HG03066 (cell line): ENCODE results near the gene ACOT2.
"Not testable (repeated sequence)": the region's sequence is repeated elsewhere in the genome, so short reads cannot be mapped to it uniquely, and the experiment has no call there.

Source experiments
- ATAC-seq: cut with Tn5 transposase; IDR thresholded peaks from one replicate; pipeline ENCODE4 v1.9.1; 2021; ENCODE audit warnings: low read depth; ENCODE audit not compliant: unreplicated experiment

The ACOT2 gene, protein sequence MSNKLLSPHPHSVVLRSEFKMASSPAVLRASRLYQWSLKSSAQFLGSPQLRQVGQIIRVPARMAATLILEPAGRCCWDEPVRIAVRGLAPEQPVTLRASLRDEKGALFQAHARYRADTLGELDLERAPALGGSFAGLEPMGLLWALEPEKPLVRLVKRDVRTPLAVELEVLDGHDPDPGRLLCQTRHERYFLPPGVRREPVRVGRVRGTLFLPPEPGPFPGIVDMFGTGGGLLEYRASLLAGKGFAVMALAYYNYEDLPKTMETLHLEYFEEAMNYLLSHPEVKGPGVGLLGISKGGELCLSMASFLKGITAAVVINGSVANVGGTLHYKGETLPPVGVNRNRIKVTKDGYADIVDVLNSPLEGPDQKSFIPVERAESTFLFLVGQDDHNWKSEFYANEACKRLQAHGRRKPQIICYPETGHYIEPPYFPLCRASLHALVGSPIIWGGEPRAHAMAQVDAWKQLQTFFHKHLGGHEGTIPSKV

DNA sequence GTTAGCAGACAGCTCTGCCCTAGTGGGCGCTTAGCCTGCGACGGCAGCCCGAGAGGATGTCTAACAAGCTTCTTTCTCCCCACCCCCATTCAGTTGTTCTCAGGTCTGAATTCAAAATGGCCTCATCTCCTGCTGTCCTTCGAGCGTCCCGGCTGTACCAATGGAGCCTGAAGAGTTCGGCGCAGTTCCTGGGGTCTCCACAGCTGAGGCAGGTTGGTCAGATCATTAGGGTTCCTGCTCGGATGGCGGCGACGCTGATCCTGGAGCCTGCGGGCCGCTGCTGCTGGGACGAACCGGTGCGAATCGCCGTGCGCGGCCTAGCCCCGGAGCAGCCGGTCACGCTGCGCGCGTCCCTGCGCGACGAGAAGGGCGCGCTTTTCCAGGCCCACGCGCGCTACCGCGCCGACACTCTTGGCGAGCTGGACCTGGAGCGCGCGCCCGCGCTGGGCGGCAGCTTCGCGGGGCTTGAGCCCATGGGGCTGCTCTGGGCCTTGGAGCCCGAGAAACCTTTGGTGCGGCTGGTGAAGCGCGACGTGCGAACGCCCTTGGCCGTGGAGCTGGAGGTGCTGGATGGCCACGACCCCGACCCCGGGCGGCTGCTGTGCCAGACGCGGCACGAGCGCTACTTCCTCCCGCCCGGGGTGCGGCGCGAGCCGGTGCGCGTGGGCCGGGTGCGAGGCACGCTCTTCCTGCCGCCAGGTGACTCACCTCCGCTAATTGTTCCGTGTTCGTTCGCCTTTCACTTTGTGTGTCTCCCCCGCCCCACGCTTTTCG is at the start of gene ACOT2:
Gene ACOT2 (plus strand): TSS at position 29 of the 774 bp plus-strand sequence. CDS start 28 bp downstream, at position 57.
- ATAC-seq: peak; percentile 61

DNA sequence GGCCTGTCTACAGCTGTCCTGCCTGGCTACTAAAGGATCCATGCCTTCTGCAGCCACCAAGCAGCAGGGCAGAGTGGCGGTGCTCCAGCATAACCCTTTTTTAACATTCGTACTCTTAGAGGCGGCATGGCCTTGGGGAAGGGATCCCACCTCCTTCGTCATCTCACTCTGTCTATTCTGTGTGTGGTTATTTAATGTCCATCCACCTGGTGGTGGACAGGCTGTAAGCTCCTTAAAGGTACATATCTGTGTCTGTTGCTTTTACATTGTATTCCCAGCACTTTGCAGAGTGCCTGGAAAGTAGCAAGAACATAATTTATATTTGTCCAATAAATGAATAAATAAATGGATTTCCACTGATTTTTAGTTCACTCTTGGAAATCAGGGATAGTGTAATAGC is 47.8 kb upstream of the ACOT2 start:
- ATAC-seq: no peak

DNA sequence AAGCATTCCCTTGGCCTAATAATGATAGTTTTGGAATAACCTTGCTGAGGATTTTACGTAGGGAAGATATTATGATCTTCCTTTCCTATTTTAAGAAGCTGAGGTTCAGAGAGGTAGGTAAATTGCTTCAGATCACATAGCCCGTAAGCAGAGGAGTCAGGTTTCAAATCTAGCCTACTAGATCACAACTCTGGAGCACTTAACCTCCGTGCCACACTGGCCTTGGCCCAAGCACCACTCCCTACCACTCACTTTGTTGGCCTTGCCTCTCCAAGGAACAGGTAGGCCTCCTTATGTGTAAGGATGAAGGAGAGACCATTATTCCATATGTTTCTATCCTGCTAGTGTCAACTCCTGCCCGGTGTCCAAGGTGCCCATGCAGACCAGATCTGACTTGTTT is 44.5 kb upstream of the ACOT2 start:
- no peak for ATAC-seq

DNA sequence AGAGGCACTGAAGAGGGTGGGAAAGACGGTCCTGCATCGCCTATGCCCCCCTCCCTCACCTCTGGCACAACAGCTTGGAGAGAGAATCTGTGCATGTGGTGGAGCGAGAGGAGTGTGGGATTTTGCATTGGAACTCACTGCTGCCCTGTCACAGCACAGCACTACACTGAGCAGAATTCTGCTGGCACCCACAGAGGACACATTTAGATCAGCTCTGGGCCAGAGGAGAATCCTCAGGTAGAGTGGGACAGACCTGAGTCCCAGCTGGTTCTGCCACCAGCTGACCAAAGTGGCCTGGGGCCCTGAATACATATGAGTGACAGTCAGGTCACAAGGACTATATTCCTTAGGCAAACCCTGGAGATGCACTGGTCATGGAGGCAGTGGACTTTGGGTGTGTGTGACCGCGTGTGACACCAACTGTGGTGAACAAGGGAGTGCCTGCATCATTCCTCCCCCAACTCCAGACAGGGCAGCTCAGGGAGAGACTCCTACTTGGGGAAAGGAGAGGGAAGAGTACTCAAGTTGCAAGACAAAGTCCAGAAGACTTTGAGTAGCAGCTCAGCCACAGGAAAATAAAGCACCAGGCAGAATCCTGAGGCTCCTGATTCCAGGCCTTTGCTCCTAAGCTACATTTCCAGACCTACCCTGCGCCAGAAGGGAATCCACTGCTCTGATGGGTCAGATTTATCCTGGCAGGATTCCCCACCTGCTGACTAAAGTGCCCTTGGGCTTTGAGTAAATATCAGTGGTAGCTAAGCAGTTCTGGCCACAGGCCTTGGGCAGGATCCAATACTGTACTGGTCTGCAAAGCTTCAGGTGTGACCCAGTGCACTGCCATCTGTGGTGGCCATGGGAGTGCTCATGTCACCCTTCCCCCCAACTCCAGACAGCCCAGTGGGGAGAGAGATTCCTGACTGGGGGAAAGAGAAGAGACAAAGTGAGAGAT is 42.7 kb upstream of the ACOT2 start:
- ATAC-seq: no peak

DNA sequence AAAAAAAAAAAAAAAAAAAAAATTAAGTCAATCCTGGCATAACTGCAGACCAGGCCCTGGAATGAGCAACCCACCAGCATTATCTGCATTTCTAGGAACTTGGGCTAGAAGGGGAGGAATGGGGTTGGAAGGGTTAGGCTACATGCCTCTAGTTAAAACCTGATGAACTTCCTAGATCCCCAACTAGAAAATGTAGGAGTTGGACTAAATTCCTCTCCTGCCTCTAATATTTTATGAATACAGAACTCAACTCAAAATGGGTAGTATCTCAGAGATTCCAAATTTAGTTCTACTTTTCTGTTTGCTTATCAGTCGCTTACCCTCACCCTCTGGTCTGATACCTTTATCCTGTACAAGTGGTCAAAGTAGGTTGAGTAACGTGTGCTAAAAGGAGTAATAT is 39.7 kb upstream of the ACOT2 start:
- not testable (repeated sequence) for ATAC-seq

DNA sequence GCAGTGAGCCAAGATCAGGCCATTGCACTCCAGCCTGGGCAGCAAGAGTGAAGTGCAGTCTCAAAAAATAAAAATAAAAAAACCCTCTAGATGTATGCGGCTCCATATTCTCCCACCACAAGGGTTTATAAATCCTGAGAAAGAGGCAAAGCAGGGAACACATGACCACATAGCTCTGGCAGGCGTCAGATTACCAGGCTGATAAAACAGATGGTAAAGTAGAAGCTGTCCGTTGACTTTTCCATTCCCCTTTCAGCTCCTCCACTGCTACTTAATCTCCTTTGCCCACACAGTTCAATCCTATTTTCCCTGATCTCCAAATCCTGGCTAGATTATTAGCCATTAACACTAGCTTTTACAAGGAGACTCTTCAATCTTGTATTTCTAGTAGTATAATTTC is 37.0 kb upstream of the ACOT2 start:
- not testable (repeated sequence) for ATAC-seq

DNA sequence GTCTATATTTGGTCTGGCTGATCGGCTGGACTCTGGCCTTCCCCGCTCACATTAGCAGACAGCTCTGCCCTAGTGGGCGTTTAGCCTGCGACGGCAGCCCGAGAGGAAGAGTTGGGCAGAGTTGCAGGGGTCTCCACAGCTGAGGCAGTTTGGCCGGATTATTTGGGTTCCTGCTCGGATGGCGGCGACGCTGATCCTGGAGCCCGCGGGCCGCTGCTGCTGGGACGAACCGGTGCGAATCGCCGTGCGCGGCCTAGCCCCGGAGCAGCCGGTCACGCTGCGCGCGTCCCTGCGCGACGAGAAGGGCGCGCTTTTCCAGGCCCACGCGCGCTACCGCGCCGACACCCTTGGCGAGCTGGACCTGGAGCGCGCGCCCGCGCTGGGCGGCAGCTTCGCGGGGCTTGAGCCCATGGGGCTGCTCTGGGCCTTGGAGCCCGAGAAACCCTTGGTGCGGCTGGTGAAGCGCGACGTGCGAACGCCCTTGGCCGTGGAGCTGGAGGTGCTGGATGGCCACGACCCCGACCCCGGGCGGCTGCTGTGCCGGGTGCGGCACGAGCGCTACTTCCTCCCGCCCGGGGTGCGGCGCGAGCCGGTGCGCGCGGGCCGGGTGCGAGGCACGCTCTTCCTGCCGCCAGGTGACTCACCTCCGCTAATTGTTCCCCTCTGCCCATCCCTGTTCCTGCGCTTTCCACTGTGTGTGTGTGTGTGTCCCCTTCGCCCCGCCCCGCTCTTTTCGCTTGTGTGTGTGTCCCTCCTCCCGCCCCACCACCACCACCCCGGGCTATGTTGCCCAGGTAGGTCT is 31.6 kb upstream of the ACOT2 start:
- ATAC-seq: not testable (repeated sequence)

DNA sequence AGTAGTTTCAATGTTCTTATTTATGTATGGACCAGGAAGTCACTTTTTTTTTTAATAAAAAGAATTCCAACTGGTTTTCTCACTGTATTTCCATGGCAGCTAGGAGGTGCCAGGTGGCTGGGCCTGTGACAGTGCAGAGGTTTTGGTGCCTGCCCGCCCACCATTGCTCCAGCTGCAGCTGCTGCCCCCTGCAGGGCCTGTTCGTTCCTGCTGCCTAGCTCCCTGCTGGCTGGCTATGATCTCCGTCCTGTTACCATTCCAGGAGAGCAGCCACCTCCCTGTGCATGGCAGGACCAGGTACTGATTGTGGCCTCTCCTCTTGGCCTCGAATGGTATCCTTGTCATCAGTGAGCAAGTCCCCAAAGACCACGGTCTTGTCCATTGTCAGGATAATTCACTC is 30.0 kb upstream of the ACOT2 start:
- not testable (repeated sequence) for ATAC-seq

DNA sequence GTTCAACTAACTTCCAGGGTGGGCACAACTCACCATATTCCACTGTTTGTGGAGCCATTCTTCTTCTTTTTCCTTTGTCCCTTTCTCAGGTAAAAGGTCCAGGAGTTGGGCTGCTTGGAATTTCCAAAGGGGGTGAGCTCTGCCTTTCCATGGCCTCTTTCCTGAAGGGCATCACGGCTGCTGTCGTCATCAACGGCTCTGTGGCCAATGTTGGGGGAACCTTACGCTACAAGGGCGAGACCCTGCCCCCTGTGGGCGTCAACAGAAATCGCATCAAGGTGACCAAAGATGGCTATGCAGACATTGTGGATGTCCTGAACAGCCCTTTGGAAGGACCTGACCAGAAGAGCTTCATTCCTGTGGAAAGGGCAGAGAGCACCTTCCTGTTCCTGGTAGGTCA is 26.1 kb upstream of the ACOT2 start:
- ATAC-seq: not testable (repeated sequence)

DNA sequence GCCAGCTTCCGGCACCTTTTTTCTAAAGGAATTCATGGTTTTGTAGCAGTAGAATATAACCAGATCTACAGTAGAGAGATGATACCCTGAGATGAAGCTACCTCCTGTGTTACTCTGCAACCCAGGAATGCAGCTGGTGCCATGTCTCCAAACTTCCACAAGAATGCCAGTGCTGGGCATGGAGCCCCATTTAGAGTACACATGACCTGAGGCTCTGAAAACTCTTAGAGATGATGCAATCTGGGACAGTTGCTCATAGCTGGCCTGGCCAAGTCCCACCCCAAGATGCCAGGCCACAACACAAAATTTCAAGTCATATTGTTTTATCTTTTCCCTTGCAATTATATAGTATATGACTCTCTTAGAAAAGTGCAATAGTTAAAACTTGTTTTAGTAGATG is 23.7 kb upstream of the ACOT2 start:
- ATAC-seq: not testable (repeated sequence)

DNA sequence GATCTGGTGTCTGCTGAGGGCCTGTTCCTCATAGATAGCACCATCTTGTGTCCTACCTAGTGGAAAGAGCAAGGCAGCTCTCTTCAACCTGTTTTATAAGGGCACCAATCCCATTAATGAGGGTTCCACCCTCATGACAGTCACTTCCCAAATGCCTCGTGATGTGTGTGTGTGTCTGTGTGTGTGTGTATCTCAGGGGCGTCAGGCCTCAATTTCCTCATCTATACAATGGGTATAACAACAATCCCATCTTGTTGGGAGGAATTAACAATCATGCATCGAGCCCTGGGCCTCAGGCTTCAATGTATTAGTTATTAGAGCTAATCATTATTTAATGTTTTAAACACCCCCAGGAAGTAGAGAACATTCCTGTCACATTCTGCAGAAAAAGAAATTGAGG is 19.9 kb upstream of the ACOT2 start:
- not testable (repeated sequence) for ATAC-seq

DNA sequence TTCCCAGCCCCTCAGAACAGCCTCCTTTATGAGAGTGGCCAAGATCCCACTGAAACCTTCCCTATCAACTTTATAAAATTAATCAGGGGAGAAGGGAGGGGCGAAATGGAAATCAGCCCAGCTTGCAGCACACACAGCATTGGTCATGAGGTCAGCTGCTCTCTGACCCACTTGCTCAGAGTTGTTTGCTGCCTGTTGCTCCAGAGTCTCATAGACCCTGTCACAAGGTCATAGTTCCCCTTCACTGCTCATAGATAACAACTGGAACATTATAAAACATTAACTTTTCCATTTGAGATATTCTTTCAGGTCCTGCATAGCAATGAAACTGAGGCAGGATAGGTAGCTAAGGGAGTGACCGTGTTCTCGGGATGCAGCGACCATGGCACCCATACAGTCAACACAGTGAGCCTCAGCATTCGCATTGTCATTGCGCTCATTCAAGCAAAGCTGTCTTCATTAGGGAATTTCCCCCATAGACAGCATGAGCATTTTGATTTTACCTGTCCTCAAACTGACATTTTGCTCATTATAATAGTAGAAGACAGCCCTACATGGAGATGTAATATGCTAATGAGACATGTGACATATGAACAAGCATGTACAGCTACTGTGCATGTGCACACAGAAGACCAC is 19.0 kb upstream of the ACOT2 start:
- not testable (repeated sequence) for ATAC-seq

DNA sequence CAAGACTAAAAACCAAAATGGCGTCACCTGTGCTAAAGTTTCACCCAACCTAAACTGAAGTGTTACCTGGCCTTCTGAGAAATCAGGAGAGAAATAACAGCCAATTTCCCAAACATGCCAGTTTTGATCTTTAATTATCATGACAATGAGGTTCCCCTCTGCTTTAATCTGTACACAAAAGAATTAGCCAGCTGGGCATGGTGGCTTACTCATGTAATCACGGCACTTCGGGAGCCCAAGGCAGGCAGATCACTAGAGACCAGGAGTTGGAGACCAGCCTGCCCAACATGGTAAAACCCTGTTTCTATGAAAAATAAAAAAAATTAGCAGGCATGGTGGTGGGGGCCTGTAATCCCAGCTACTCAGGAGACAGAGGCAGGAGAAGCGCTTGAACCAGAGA is 15.2 kb upstream of the ACOT2 start:
- no peak for ATAC-seq

DNA sequence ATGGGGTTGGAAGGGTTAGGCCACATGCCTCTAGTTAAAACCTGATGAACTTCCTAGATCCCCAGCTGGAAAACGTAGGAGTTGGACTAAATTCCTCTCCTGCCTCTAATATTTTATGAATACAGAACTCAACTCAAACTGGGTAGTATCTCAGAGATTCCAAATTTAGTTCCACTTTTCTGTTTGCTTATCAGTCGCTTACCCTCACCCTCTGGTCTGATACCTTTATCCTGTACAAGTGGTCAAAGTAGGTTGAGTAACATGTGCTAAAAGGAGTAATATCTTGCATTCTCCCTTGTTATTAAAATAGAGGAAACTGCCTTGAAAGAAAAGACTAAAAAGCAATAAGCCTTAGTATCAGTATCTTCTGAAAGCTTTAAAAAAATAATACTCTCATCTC is 11.8 kb upstream of the ACOT2 start:
- ATAC-seq: not testable (repeated sequence)

DNA sequence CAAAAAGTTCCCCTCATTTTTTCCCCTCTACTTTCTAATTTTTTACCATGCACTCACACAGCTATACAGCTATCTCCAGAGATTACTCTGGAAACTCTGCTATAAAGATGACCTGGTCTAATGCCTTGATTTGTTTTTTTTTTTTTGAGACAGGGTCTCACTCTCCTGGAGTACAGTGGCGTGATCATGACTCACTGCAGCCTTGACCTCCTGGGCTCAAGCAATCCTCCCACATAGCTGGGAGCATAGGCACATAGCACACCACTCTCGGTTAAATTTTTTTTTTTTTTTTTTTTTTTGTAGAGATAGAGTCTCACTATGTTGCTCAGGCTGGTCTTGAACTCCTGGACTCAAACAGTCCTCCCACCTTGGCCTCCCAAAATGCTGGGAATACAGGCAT is 10.8 kb upstream of the ACOT2 start:
- not testable (repeated sequence) for ATAC-seq

DNA sequence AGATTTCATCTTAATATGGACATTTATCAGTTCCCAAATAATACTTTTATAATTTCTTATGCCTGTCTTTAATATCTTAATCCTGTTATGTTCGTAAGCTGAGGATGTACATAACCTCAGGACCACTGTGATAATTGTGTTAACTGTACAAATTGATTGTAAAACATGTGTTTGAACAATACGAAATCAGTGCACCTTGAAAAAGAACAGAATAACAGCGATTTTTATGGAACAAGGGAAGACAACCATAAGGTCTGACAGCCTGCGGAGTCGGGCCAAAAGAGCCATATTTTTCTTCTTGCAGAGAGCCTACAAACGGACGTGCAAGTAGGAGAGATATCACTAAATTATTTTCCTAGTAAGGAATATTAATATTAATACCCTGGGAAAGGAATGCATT is 6.8 kb upstream of the ACOT2 start:
- ATAC-seq: not testable (repeated sequence)

DNA sequence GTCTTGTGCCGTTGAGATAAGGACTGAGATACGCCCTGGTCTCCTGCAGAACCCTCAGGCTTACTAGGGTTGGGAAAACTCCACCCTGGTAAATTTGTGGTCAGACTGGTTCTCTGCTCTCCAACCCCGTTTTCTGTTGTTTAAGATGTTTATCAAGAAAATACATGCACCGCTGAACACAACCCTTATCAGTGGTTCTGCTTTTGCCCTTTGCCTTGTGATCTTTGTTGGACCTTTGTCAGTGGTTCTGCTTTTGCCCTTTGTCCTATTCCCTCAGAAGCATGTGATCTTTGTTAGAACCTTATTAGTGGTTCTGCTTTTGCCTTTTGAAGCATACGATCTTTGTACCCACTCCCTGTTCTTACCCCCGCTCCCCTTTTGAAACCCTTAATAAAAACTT is 6.3 kb upstream of the ACOT2 start:
- ATAC-seq: not testable (repeated sequence)

DNA sequence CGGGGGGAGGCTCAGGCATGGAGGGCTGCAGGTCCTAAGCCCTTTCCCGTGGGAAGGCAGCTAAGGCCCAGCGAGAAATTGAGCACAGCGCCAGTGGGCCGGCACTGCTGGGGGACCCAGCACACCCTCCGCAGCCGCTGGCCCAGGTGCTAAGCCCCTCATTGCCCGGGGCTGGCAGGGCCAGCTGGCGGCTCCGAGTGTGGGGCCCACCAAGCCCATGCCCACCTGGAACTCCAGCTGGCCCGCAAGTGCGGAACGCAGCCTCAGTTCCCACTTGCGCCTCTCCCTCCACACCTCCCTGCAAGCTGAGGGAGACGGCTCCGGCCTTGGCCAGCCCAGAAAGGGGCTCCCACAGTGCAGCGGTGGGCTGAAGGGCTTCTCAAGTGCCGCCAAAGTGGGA is 2.6 kb upstream of the ACOT2 start:
- ATAC-seq: not testable (repeated sequence)

DNA sequence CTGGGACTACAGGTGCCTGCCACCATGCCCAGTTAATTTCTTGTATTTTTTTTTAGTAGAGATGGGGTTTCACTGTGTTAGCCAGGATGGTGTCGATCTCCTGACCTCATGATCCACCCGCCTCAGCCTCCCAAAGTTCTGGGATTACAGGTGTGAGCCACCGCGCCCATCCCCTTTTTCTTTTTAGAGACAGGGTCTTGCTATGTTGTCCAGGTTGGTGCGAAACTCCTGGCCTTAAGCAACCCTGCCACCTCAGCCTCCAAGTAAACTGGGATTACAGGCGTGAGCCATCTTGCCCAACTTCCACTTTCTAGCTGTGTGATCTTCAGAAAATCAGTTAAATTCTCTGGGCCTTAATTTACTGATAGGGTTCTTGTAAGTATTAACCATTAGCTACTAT is 2.1 kb upstream of the ACOT2 start:
- ATAC-seq: not testable (repeated sequence)
